Breast epithelium (tissue), 3 donors: Measurements from ENCODE around the gene TRIM74.
"Not testable (repeated sequence)": the region's sequence is repeated elsewhere in the genome, so short reads cannot be mapped to it uniquely, and the experiment has no call there.

ENCODE experiments used
- POLR2A ChIP-seq: fragments of 450-650 bp; IDR thresholded peaks from one replicate; pipeline ENCODE4 v1.6.1; 2016; ENCODE audit warnings: antibody characterized with exemption, mild to moderate bottlenecking, moderate library complexity
- TF ChIP-seq, protein P1 (sequence below), 3 donors: fragments of 450-650 bp; IDR thresholded peaks; one replicate each; pipeline ENCODE4 v1.5.1; 2016 to 2017; ENCODE audit warnings: antibody characterized with exemption in 3 of 3, mild to moderate bottlenecking in 3 of 3, moderate library complexity in 3 of 3

DNA sequence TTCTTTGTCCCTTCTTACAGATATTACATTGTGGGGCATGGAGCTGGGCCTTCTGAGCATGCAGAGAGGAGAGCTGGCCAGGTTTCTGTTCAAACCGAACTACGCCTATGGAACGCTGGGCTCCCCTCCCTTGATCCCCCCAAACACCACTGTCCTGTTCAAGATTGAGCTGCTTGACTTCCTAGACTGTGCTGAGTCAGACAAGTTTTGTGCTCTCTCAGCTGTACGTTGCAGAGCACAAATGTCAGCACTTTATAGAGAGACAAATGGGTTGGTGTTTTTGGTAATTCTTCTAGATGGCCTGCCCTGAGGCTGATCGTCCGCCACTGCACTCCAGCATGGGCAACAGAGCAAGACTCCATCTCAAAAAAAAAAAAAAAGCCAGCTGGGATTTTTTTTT lies 2.2 kb upstream of the TRIM74 start:
- TF ChIP-seq, protein P1, sequence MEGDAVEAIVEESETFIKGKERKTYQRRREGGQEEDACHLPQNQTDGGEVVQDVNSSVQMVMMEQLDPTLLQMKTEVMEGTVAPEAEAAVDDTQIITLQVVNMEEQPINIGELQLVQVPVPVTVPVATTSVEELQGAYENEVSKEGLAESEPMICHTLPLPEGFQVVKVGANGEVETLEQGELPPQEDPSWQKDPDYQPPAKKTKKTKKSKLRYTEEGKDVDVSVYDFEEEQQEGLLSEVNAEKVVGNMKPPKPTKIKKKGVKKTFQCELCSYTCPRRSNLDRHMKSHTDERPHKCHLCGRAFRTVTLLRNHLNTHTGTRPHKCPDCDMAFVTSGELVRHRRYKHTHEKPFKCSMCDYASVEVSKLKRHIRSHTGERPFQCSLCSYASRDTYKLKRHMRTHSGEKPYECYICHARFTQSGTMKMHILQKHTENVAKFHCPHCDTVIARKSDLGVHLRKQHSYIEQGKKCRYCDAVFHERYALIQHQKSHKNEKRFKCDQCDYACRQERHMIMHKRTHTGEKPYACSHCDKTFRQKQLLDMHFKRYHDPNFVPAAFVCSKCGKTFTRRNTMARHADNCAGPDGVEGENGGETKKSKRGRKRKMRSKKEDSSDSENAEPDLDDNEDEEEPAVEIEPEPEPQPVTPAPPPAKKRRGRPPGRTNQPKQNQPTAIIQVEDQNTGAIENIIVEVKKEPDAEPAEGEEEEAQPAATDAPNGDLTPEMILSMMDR (IDR thresholded peaks at IDR 0.05), result not testable (repeated sequence)
- TF ChIP-seq POLR2A, result not testable (repeated sequence)
